Gastrocnemius medialis (tissue), 4 donors: ENCODE data around the gene TMEM209. TPM values are rescaled to one million over a fixed set of nuclear protein-coding genes. Genes with fewer than 3 reads are reported as not detected.
"Not testable (repeated sequence)": the region's sequence is repeated elsewhere in the genome, so short reads cannot be mapped to it uniquely, and the experiment has no call there.

Source experiments
- ATAC-seq, 2 donors: fragments of 150-250 bp; one replicate each; pipeline ENCODE4 v1.9.1; 2016
- DNase-seq, 2 donors: peaks; one replicate each; pipeline ENCODE4 v3.0.0-alpha.2; 2019
- H3K27ac ChIP-seq, 4 donors: fragments of 200-600 bp; sonication (generic); 1 replicate in 1 of 4; 2 replicates in 3 of 4; pipeline ENCODE4 v1.5.1; 2016 to 2018; ENCODE audit warnings: mild to moderate bottlenecking in 2 of 4, moderate library complexity in 1 of 4
- H3K27me3 ChIP-seq, 3 donors: fragments of 200-600 bp; sonication (generic) in 2 of 3; 1 replicate in 1 of 3; 2 replicates in 2 of 3; pipeline versions ENCODE4 v1.5.1 to v1.6.0; 2016 to 2019; ENCODE audit warnings: mild to moderate bottlenecking in 1 of 3, moderate library complexity in 1 of 3
- H3K36me3 ChIP-seq, 2 donors: fragments of 200-600 bp; sonication (generic) in 1 of 2; one replicate each; pipeline ENCODE4 v1.5.1; 2017 to 2018
- H3K4me1 ChIP-seq, 2 donors: fragments of 200-600 bp; sonication (generic) in 1 of 2; one replicate each; pipeline ENCODE4 v1.5.1; 2016 to 2017; ENCODE audit warnings: mild to moderate bottlenecking in 2 of 2
- H3K4me3 ChIP-seq, 4 donors: fragments of 200-600 bp; sonication (generic) in 3 of 4; 1 replicate in 1 of 4; 2 replicates in 3 of 4; pipeline ENCODE4 v1.5.1; 2016 to 2019; ENCODE audit warnings: mild to moderate bottlenecking in 2 of 4
- H3K9me3 ChIP-seq, 3 donors: fragments of 200-600 bp; sonication (generic) in 2 of 3; 1 replicate in 1 of 3; 2 replicates in 2 of 3; pipeline ENCODE4 v1.5.1; 2016 to 2019
- POLR2A ChIP-seq, 2 donors: fragments of 450-650 bp; IDR thresholded peaks; one replicate each; pipeline ENCODE4 v1.6.1; 2017; ENCODE audit warnings: antibody characterized with exemption in 2 of 2, mild to moderate bottlenecking in 2 of 2, moderate library complexity in 2 of 2
- in situ Hi-C, 4 donors: fragments of 200-750 bp; cut with MboI; loops; one replicate each; pipeline versions ENCODE4 v1.15.0 to v1.8.0; 2017; ENCODE audit warnings: low sequenced_read_pairs in 4 of 4
- intact Hi-C: fragments of 100-400 bp; cut with DNase I; formaldehyde crosslinking; loops from one replicate; pipeline ENCODE4 v1.15.1; 2023; ENCODE audit warnings: low total_unique reads
- total RNA-seq, 4 donors: library from RNA; depleted of rRNA; stranded (reverse); fragments of >200 nt; gene quantifications; one replicate each; pipeline versions ENCODE4 v1.1.0 to v1.2.3, GENCODE V29; 2016
- TF ChIP-seq, protein P1 (sequence below), 5 experiments: fragments of 450-650 bp in 3 of 5; fragments of 200-600 bp in 2 of 5; sonication (generic) in 2 of 5; IDR thresholded peaks in 4 of 5; conservative IDR thresholded peaks in 1 of 5; 1 replicate in 4 of 5; 2 replicates in 1 of 5; pipeline ENCODE4 v1.5.1; 2016 to 2019; ENCODE audit warnings: antibody characterized with exemption in 5 of 5, mild to moderate bottlenecking in 3 of 5, moderate library complexity in 3 of 5

Gene TMEM209
- total RNA-seq, 4 donors from 2014 or later: 5.4 to 14.0 (median 9.9) TPM

DNA sequence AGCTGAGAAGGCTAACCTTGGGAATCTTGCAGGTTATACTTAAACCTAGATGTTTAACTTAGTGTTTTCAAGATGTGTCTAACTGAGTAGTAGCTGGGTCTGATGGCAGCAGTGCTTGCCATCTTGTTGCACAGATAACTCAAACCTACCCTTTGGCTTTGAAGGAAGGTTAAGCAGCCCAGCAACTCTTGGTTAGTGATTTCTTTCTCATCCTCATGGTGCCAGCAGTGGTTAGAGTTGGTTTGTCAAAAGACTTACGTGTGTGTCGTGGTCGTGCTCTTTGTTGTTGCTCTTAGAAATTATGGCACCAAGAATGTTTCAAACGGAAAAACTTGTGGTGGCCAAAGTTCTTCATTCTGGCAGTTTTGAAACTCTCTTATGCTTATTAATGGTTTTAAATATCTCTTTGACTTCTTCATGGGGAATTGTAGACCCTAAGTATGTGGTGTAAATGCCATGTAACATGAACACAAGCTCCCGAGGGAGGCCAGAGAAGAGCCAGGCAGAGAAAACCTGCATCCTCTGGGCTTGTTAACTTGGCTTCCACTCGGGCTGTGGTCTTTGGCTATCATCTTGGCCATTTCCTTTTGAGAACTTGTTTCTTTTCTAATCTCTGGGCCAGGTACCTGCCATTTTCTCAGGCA, 73.9 kb downstream of the TMEM209 start:
- peaks cover 0 to 13% of the 10 kb centered on the region in 2 donors for H3K4me1 ChIP-seq
- no peak overlapping the region for H3K27ac ChIP-seq
- H3K4me3 ChIP-seq: no peak overlapping the region
- no peaks in the 10 kb centered on the region for H3K27me3 ChIP-seq
- ATAC-seq (no peak), DNase-seq (no peak)
- peaks cover 0 to 40% of the 10 kb centered on the region in 2 donors for H3K36me3 ChIP-seq
- intact Hi-C loops (no loop called here), in situ Hi-C loops (no loop called here)
- no peaks in the 10 kb centered on the region for H3K9me3 ChIP-seq
- no peak for TF ChIP-seq POLR2A (IDR thresholded peaks at IDR 0.05)
- TF ChIP-seq, protein P1, sequence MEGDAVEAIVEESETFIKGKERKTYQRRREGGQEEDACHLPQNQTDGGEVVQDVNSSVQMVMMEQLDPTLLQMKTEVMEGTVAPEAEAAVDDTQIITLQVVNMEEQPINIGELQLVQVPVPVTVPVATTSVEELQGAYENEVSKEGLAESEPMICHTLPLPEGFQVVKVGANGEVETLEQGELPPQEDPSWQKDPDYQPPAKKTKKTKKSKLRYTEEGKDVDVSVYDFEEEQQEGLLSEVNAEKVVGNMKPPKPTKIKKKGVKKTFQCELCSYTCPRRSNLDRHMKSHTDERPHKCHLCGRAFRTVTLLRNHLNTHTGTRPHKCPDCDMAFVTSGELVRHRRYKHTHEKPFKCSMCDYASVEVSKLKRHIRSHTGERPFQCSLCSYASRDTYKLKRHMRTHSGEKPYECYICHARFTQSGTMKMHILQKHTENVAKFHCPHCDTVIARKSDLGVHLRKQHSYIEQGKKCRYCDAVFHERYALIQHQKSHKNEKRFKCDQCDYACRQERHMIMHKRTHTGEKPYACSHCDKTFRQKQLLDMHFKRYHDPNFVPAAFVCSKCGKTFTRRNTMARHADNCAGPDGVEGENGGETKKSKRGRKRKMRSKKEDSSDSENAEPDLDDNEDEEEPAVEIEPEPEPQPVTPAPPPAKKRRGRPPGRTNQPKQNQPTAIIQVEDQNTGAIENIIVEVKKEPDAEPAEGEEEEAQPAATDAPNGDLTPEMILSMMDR (IDR thresholded peaks at IDR 0.05 in 4 of 5, conservative IDR thresholded peaks at IDR 0.05 in 1 of 5): no peak

DNA sequence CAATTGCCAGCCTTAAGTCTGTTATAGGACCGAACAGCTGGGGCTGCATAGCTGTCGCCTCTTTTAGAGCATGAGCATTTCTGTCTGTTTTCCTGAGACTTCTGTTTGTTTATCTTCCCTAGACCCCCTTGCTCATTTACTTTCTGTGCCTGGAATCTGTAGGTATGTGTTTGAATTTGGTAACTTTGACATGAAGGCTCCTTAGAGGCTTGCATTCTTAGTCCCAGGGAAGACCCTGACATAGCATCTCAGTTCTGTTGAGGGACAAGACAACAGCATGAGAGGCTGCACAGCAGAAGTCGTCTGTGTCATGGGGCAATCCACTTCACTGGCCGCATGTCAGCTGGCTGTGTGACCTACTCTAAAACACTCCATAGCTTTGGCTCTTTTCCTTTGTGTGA, 76.2 kb downstream of the TMEM209 start:
- in situ Hi-C loops (no loop called here), intact Hi-C loops (no loop called here)
- Histone ChIP-seq H3K4me3 (no peak overlapping the region), H3K36me3 (peaks cover 0 to 56% of the 10 kb centered on the region in 2 donors), H3K9me3 (no peaks in the 10 kb centered on the region), H3K4me1 (peaks cover 0 to 13% of the 10 kb centered on the region in 2 donors), H3K27ac (no peak overlapping the region), H3K27me3 (no peaks in the 10 kb centered on the region)
- DNase-seq (no peak), ATAC-seq (no peak)
- TF ChIP-seq, protein P1 (IDR thresholded peaks at IDR 0.05 in 4 of 5, conservative IDR thresholded peaks at IDR 0.05 in 1 of 5): no peak
- TF ChIP-seq POLR2A (IDR thresholded peaks at IDR 0.05): no peak

DNA sequence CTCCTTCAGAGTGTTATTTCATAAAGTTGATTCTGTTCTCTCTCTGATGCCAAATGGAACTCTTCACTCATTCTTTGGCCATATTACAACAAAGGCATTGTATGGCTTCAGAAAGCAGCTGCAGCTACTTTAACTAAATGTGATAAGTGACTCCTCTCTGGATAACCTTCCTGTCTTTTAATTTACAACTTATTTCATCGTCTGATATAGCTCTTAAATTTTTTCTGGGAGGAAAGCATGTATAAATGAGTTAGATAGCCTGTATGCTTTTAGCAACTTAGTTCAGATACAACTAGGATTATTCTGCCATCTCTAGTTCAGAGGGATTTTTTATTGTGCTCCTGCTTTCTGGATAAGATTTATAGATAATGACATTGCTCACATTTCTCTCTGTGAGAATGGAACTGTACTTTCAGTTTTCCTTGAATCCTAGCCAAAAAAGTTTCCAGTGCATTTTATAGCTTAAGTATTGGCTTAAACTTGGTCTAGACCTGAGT, 77.3 kb downstream of the TMEM209 start:
- intact Hi-C loops (no loop called here), in situ Hi-C loops (no loop called here)
- H3K9me3 ChIP-seq: no peaks in the 10 kb centered on the region
- TF ChIP-seq, protein P1 (IDR thresholded peaks at IDR 0.05 in 4 of 5, conservative IDR thresholded peaks at IDR 0.05 in 1 of 5): no peak
- no peak for TF ChIP-seq POLR2A (IDR thresholded peaks at IDR 0.05)
- H3K27ac ChIP-seq: no peak overlapping the region
- H3K36me3 ChIP-seq: peaks cover 0 to 67% of the 10 kb centered on the region in 2 donors
- no peaks in the 10 kb centered on the region for H3K27me3 ChIP-seq
- no peak overlapping the region for H3K4me3 ChIP-seq
- peaks cover 0 to 13% of the 10 kb centered on the region in 2 donors for H3K4me1 ChIP-seq
- ATAC-seq: no peak
- no peak for DNase-seq

DNA sequence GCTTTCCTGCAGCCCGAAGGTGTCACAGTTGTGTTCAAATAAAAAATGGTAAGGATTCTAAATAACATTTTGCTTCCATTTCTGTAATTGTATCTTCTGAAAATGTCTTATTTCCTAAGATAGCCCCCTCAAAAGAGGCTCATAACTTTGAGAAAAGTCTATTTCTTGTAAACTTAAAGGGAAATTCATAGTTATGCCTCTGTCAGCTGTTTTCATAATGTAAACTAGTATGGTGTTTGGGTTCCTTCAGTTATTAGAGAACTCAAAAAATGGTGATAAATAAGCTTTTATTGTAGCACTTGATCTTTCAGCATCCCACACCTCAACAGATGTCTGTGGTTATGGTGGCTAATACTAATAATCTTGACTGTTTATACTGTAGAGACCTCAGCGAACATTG, 77.8 kb downstream of the TMEM209 start:
- intact Hi-C loops: no loop called here
- no peaks in the 10 kb centered on the region for H3K9me3 ChIP-seq
- H3K27me3 ChIP-seq: no peaks in the 10 kb centered on the region
- peaks cover 0 to 13% of the 10 kb centered on the region in 2 donors for H3K4me1 ChIP-seq
- in situ Hi-C loops: no loop called here
- no peak overlapping the region for H3K4me3 ChIP-seq
- TF ChIP-seq, protein P1 (IDR thresholded peaks at IDR 0.05 in 4 of 5, conservative IDR thresholded peaks at IDR 0.05 in 1 of 5): no peak
- no peak for TF ChIP-seq POLR2A (IDR thresholded peaks at IDR 0.05)
- no peak for ATAC-seq
- no peak for DNase-seq
- peaks cover 0 to 72% of the 10 kb centered on the region in 2 donors for H3K36me3 ChIP-seq
- no peak overlapping the region for H3K27ac ChIP-seq

DNA sequence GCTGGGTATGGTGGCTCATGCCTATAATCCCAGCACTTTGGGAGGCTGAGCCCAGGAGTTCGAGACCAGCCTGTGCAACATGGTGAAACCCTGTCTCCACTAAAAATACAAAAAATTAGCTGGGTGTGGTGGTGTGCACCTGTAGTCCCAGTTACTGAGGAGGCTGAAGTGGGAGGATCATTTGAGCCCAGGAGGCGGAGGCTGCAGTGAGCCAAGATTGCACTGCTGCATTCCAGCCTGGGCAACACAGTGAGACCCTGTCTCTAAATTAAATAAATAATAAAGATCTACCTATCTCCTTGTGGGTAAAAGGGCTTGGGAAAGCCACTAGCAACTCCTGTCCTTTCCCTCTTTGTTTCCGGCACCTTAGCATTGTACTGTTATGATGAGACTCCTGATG, 78.4 kb downstream of the TMEM209 start:
- in situ Hi-C loops, DNase-seq, H3K9me3 ChIP-seq, H3K4me3 ChIP-seq, H3K27ac ChIP-seq, intact Hi-C loops, H3K27me3 ChIP-seq, ATAC-seq: not testable (repeated sequence)
- peaks cover 0 to 75% of the 10 kb centered on the region in 2 donors for H3K36me3 ChIP-seq
- H3K4me1 ChIP-seq: peaks cover 0 to 13% of the 10 kb centered on the region in 2 donors
